WTC11 (cell line): ENCODE results near the gene MTMR3. TPM values are rescaled to one million over a fixed set of nuclear protein-coding genes. Genes with fewer than 3 reads are reported as not detected.

Experiments used
- ATAC-seq: fragments of 200-7000 bp; cut with Tn5 transposase; 2 replicates; pipeline ENCODE4 v1.10.0; 2021; ENCODE audit warnings: mild to moderate bottlenecking, moderate library complexity
- CTCF ChIA-PET: fragments of 300-600 bp; sonication (Branson Sonifier 250); formaldehyde crosslinking; loops from one replicate; lab custom pipeline; 2021; ENCODE audit warnings: antibody characterized with exemption; lab: Charles Lee
- POLR2A ChIA-PET: fragments of 350-600 bp; sonication (Branson Sonifier 250); formaldehyde crosslinking; loops from one replicate; lab custom pipeline; 2021; ENCODE audit warnings: antibody characterized with exemption; lab: Charles Lee
- DNase-seq: peaks from one replicate; pipeline ENCODE4 v3.0.0; 2021; ENCODE audit warnings: low spot score
- H3K27ac Mint-ChIP-seq: 2 replicates; pipeline ENCODE4 v1.8.0; 2021; ENCODE audit warnings: mixed read lengths
- H3K27me3 Mint-ChIP-seq: 2 replicates; pipeline ENCODE4 v1.8.0; 2021; ENCODE audit warnings: low read depth, mild to moderate bottlenecking, moderate library complexity, mixed read lengths
- H3K36me3 Mint-ChIP-seq: 2 replicates; pipeline ENCODE4 v1.8.0; 2021; ENCODE audit warnings: mixed read lengths
- H3K4me1 Mint-ChIP-seq: 2 replicates; pipeline ENCODE4 v1.8.0; 2022; ENCODE audit warnings: mixed read lengths
- H3K4me3 Mint-ChIP-seq: 2 replicates; pipeline ENCODE4 v1.8.0; 2021; ENCODE audit warnings: mild to moderate bottlenecking, moderate library complexity, mixed read lengths
- H3K9me3 Mint-ChIP-seq: 2 replicates; pipeline ENCODE4 v1.8.0; 2021; ENCODE audit warnings: mixed read lengths
- ATF2 ChIP-seq: sonication (generic); formaldehyde crosslinking; IDR thresholded peaks from 2 replicates; pipeline ENCODE4 v1.8.1; 2022; ENCODE audit warnings: low read depth, missing genetic modification reagents, borderline replicate concordance
- CDX4 ChIP-seq: fragments of 250-450 bp; sonication (Bioruptor Pico); IDR thresholded peaks from 2 replicates; pipeline ENCODE4 v1.9.0; 2021; ENCODE audit warnings: moderate library complexity, mild to moderate bottlenecking, inconsistent platforms, borderline replicate concordance
- ELF4 ChIP-seq: sonication (generic); formaldehyde crosslinking; IDR thresholded peaks from 2 replicates; pipeline ENCODE4 v1.8.1; 2022; ENCODE audit warnings: low read depth, mild to moderate bottlenecking, moderate library complexity, missing genetic modification reagents
- ERG ChIP-seq: fragments of 250-450 bp; sonication (Bioruptor Pico); IDR thresholded peaks from 2 replicates; pipeline ENCODE4 v1.8.0; 2021; ENCODE audit warnings: mild to moderate bottlenecking
- ESRRA ChIP-seq: sonication (generic); formaldehyde crosslinking; IDR thresholded peaks from 2 replicates; pipeline ENCODE4 v1.8.1; 2022; ENCODE audit warnings: mild to moderate bottlenecking, missing genetic modification reagents, borderline replicate concordance
- FOXJ3 ChIP-seq: sonication (generic); formaldehyde crosslinking; IDR thresholded peaks from 2 replicates; pipeline ENCODE4 v1.9.0; 2021; ENCODE audit warnings: missing genetic modification reagents, mild to moderate bottlenecking, borderline replicate concordance
- HMGXB4 ChIP-seq: sonication (generic); formaldehyde crosslinking; IDR thresholded peaks from 2 replicates; pipeline ENCODE4 v1.8.1; 2023; ENCODE audit warnings: mild to moderate bottlenecking, moderate library complexity, missing genetic modification reagents
- IRF1 ChIP-seq: sonication (generic); formaldehyde crosslinking; IDR thresholded peaks from 2 replicates; pipeline ENCODE4 v1.8.0; 2023; ENCODE audit warnings: missing genetic modification reagents
- IRF2 ChIP-seq: sonication (generic); formaldehyde crosslinking; IDR thresholded peaks from 2 replicates; pipeline ENCODE4 v1.8.0; 2022; ENCODE audit warnings: low read depth, missing genetic modification reagents, borderline replicate concordance
- STAT6 ChIP-seq: sonication (generic); formaldehyde crosslinking; conservative IDR thresholded peaks from 2 replicates; pipeline ENCODE4 v1.8.1; 2023; ENCODE audit warnings: mild to moderate bottlenecking, low read depth, missing genetic modification reagents, moderate library complexity
- TP53 ChIP-seq: sonication (generic); formaldehyde crosslinking; IDR thresholded peaks from 2 replicates; pipeline ENCODE4 v1.8.1; 2023; ENCODE audit warnings: mild to moderate bottlenecking, missing genetic modification reagents
- USF2 ChIP-seq: sonication (generic); formaldehyde crosslinking; IDR thresholded peaks from 2 replicates; pipeline ENCODE4 v1.8.1; 2023; ENCODE audit warnings: mild to moderate bottlenecking, missing genetic modification reagents, moderate library complexity
- ZBTB21 ChIP-seq: sonication (generic); formaldehyde crosslinking; IDR thresholded peaks from 2 replicates; pipeline ENCODE4 v1.8.1; 2023; ENCODE audit warnings: mild to moderate bottlenecking, missing genetic modification reagents, borderline replicate concordance
- ZNF281 ChIP-seq: sonication (generic); formaldehyde crosslinking; IDR thresholded peaks from 2 replicates; pipeline ENCODE4 v1.8.0; 2023; ENCODE audit warnings: mild to moderate bottlenecking, missing genetic modification reagents
- total RNA-seq: library from RNA; stranded (reverse); gene quantifications from 3 replicates; pipeline ENCODE4 v1.2.3, GENCODE V29; 2021

MTMR3 gene
- total RNA-seq, 1 experiment from 2014 or later, result 19.2 TPM

GRCh38 chr22:30047364-30047738, 164.4 kb downstream of the MTMR3 start (continued):
- TF ChIP-seq ZNF281, result no peak
- TF ChIP-seq FOXJ3 (CRISPR knock-in tag), result no peak
- no peak for TF ChIP-seq ESRRA

GRCh38 chr22:30048681-30049080, 165.7 kb downstream of the MTMR3 start:
- DNase-seq, result no peak
- TF ChIP-seq CDX4 (CRISPR knock-in tag) (no peak), ATF2 (CRISPR knock-in tag) (no peak), IRF1 (CRISPR knock-in tag) (no peak), ZBTB21 (CRISPR knock-in tag) (no peak), FOXJ3 (CRISPR knock-in tag) (no peak), TP53 (CRISPR knock-in tag) (no peak), ELF4 (CRISPR knock-in tag) (no peak), ERG (no peak), HMGXB4 (CRISPR knock-in tag) (no peak), IRF2 (CRISPR knock-in tag) (no peak), STAT6 (CRISPR knock-in tag) (no peak), USF2 (CRISPR knock-in tag) (no peak)
- peaks cover 3% of the 10 kb centered on the region; the same call in 1 of the 2 replicates for H3K36me3 Mint-ChIP-seq
- no peaks in the 10 kb centered on the region for H3K27me3 Mint-ChIP-seq
- no peak overlapping the region for H3K4me3 Mint-ChIP-seq
- no peaks in the 10 kb centered on the region for H3K4me1 Mint-ChIP-seq
- ATAC-seq, result no peak
- H3K9me3 Mint-ChIP-seq, result peaks cover 3% of the 10 kb centered on the region; the same call in 1 of the 2 replicates
- CTCF ChIA-PET, result interaction anchor here (0.6 kb wide), 1 partner anchor 272 kb away, joined by 6 read pairs; no protein-coding TSS in a partner anchor
- POLR2A ChIA-PET, result no interaction called here
- no peak overlapping the region for H3K27ac Mint-ChIP-seq
